ENCODE measurements around the gene UBR4. TPM values are rescaled to one million over a fixed set of nuclear protein-coding genes. Genes with fewer than 3 reads are reported as not detected.

UBR4 gene
- total RNA-seq, 1 experiment from 2014 or later = 107 TPM

DNA sequence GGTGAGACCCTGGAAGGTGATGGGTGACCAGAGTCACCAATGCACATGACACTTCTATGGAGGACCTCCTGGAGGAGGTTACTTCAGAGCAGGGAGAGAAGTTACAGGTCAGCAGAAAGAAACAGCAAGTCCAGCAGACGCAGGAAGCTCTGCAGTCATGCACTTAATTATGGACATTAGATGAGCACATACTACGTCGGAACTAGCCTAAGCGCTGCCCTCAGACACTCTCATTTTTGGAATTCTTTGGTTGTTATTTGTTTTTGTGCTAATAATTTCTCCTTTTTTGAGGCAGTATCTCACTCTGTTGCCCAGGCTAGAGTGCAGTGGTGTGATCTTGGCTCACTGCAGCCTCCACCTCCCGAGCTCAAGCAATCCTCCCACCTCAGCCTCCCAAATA is 160.3 kb downstream of the UBR4 start:
- ATAC-seq = no peak
- H3K9ac ChIP-seq (ENCODE audit: low read length) = no peak overlapping the region
- DNase-seq (ENCODE audit: low read depth, low spot score) = no peak
- RAD21 ChIA-PET (ENCODE audit: low non-redundant PET in 1 of 2, low total read pairs in 2 of 2, uncharacterized antibody in 2 of 2, unreplicated experiment in 2 of 2) = no interaction called here
- H4K20me1 ChIP-seq (ENCODE audit: insufficient read depth) = no peaks in the 10 kb centered on the region
- no peaks in the 10 kb centered on the region for H3K79me2 ChIP-seq (ENCODE audit: insufficient read depth, low read length)
- no peaks in the 10 kb centered on the region for H3K9me2 ChIP-seq (ENCODE audit: insufficient read depth)
- peaks cover 4 to 35% of the 10 kb centered on the region in 2 experiments; a peak in 3 of 4 replicates for H3K4me1 ChIP-seq (ENCODE audit: control insufficient read depth in 1 of 2, insufficient read depth in 2 of 2, low read length in 2 of 2)
- POLR2A ChIA-PET = no interaction called here
- H3K9me3 ChIP-seq (ENCODE audit: control insufficient read depth in 1 of 2, insufficient read depth in 1 of 2, low read depth in 1 of 2, low read length in 2 of 2) = no peaks in the 10 kb centered on the region
- H3K4me3 ChIP-seq (replicated peaks in 1 of 2; ENCODE audit: low read depth in 1 of 2, low read length in 2 of 2) = no peak overlapping the region
- intact Hi-C loops (cut with micrococcal nuclease) = no loop called here
- H3K36me3 ChIP-seq (ENCODE audit: control insufficient read depth in 1 of 2, insufficient read depth in 2 of 2, low read length in 2 of 2) = no peaks in the 10 kb centered on the region
- no peak overlapping the region for H2AFZ ChIP-seq (ENCODE audit: low read depth, low read length, poor library complexity, severe bottlenecking)
- H3K27ac ChIP-seq (ENCODE audit: low read depth, low read length) = no peak overlapping the region
- BruUV-seq (replicated peaks) = no TSS peak
- no peaks in the 10 kb centered on the region for H3K27me3 ChIP-seq (ENCODE audit: insufficient read depth, low read length)
- no peak for TF ChIP-seq MAX (IDR thresholded peaks at IDR 0.05)
- TF ChIP-seq, protein P1, sequence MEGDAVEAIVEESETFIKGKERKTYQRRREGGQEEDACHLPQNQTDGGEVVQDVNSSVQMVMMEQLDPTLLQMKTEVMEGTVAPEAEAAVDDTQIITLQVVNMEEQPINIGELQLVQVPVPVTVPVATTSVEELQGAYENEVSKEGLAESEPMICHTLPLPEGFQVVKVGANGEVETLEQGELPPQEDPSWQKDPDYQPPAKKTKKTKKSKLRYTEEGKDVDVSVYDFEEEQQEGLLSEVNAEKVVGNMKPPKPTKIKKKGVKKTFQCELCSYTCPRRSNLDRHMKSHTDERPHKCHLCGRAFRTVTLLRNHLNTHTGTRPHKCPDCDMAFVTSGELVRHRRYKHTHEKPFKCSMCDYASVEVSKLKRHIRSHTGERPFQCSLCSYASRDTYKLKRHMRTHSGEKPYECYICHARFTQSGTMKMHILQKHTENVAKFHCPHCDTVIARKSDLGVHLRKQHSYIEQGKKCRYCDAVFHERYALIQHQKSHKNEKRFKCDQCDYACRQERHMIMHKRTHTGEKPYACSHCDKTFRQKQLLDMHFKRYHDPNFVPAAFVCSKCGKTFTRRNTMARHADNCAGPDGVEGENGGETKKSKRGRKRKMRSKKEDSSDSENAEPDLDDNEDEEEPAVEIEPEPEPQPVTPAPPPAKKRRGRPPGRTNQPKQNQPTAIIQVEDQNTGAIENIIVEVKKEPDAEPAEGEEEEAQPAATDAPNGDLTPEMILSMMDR (IDR thresholded peaks at IDR 0.05 in 2 of 3, conservative IDR thresholded peaks at IDR 0.05 in 1 of 3; ENCODE audit: borderline replicate concordance in 1 of 3, insufficient read depth in 1 of 3, low read depth in 2 of 3, low read length in 2 of 3) = no peak
- CTCF ChIA-PET = no interaction called here
- no peak overlapping the region for H3K4me2 ChIP-seq (ENCODE audit: low read length)

DNA sequence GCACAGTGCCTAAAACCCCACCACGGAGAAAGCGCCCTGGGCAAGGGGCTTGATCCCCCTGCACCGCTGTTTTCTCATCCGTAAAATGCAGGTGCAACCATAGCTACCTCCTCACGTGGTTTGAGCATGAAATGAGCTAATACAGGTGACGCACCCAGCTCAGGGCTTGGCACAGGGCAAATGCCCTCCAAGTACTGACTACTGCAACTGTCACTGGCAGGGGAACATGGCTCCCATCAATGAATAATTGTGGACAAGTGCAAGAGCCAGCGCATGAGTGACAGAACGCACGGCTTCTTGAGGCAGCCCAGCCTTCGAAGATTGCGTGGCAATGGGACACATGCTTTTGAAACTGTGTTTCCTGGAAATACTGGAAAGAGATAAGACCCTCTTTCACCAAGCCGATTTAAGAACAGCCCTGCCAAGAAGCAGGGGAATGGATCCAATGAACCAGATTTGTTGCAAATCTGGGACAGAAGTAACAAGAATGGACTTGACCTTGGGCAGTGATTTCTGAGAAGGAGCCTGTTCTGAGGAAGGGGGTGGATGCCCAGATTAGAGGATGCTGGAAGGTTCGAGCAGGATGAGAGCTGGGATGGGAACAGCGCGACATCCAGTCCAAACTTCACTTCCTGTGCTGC is 160.8 kb downstream of the UBR4 start:
- no peaks in the 10 kb centered on the region for H3K27me3 ChIP-seq (ENCODE audit: insufficient read depth, low read length)
- no peak overlapping the region for H3K9ac ChIP-seq (ENCODE audit: low read length)
- H2AFZ ChIP-seq (ENCODE audit: low read depth, low read length, poor library complexity, severe bottlenecking) = no peak overlapping the region
- intact Hi-C loops (cut with micrococcal nuclease) = no loop called here
- CTCF ChIA-PET = no interaction called here
- H3K9me3 ChIP-seq (ENCODE audit: control insufficient read depth in 1 of 2, insufficient read depth in 1 of 2, low read depth in 1 of 2, low read length in 2 of 2) = no peaks in the 10 kb centered on the region
- POLR2A ChIA-PET = no interaction called here
- RAD21 ChIA-PET (ENCODE audit: low non-redundant PET in 1 of 2, low total read pairs in 2 of 2, uncharacterized antibody in 2 of 2, unreplicated experiment in 2 of 2) = no interaction called here
- ATAC-seq (no peak), DNase-seq (ENCODE audit: low read depth, low spot score) (no peak)
- no peak overlapping the region for H3K4me2 ChIP-seq (ENCODE audit: low read length)
- no peak overlapping the region for H3K4me3 ChIP-seq (replicated peaks in 1 of 2; ENCODE audit: low read depth in 1 of 2, low read length in 2 of 2)
- no peaks in the 10 kb centered on the region for H3K79me2 ChIP-seq (ENCODE audit: insufficient read depth, low read length)
- H3K4me1 ChIP-seq (ENCODE audit: control insufficient read depth in 1 of 2, insufficient read depth in 2 of 2, low read length in 2 of 2) = peaks cover 4 to 31% of the 10 kb centered on the region in 2 experiments; a peak in 3 of 4 replicates
- no peak overlapping the region for H3K27ac ChIP-seq (ENCODE audit: low read depth, low read length)
- BruUV-seq (replicated peaks) = no TSS peak
- no peaks in the 10 kb centered on the region for H4K20me1 ChIP-seq (ENCODE audit: insufficient read depth)
- no peak for TF ChIP-seq ZFX (IDR thresholded peaks at IDR 0.05)
- TF ChIP-seq, protein P1 (IDR thresholded peaks at IDR 0.05 in 2 of 3, conservative IDR thresholded peaks at IDR 0.05 in 1 of 3; ENCODE audit: borderline replicate concordance in 1 of 3, insufficient read depth in 1 of 3, low read depth in 2 of 3, low read length in 2 of 3) = no peak
- TF ChIP-seq SRF (IDR thresholded peaks at IDR 0.05; ENCODE audit: low read depth) = no peak
- TF ChIP-seq EZH2 (IDR thresholded peaks at IDR 0.05) = no peak
- no peak for TF ChIP-seq POLR2A (IDR thresholded peaks at IDR 0.05; ENCODE audit: borderline replicate concordance, extremely low read depth, insufficient read depth, insufficient read length)
- no peaks in the 10 kb centered on the region for H3K9me2 ChIP-seq (ENCODE audit: insufficient read depth)
- H3K36me3 ChIP-seq (ENCODE audit: control insufficient read depth in 1 of 2, insufficient read depth in 2 of 2, low read length in 2 of 2) = no peaks in the 10 kb centered on the region

Data from HCT116 (cell line).